Esophagus muscularis mucosa (tissue), 3 donors: ENCODE data around the gene MYO16.

Experiments used
- POLR2A ChIP-seq: fragments of 450-650 bp; IDR thresholded peaks from one replicate; pipeline ENCODE4 v1.6.1; 2017; ENCODE audit warnings: antibody characterized with exemption, moderate library complexity, mild to moderate bottlenecking, low read depth
- POLR2AphosphoS5 ChIP-seq, 2 donors: sonication (generic); formaldehyde crosslinking; IDR thresholded peaks; one replicate each; pipeline ENCODE4 v1.6.1; 2017; ENCODE audit warnings: antibody characterized with exemption in 2 of 2
- TF ChIP-seq, protein P1 (sequence below), 3 experiments: fragments of 200-600 bp in 2 of 3; fragments of 450-650 bp in 1 of 3; sonication (generic) in 2 of 3; IDR thresholded peaks; one replicate each; pipeline ENCODE4 v1.5.1; 2017 to 2019; ENCODE audit warnings: antibody characterized with exemption in 3 of 3, mild to moderate bottlenecking in 2 of 3, moderate library complexity in 1 of 3

DNA sequence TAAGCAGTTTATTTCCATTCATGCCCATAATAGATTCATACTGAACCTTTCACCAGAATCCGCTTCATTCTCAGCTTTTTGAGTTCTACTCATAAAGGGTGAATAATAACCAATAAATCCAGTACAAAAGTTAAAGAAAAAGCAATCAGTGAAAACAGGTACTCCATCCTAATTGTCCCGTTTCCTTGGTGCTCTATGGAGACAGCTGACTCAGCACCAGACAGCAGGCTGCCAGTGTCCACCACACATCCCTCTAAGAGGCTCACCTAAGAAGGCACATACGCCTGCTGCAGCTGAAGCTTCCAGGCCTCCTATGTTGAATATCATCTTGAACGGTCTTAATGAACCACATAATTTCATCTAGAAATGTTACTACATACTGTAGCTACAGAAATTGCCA lies 27.3 kb downstream of the MYO16 start:
- TF ChIP-seq, protein P1, sequence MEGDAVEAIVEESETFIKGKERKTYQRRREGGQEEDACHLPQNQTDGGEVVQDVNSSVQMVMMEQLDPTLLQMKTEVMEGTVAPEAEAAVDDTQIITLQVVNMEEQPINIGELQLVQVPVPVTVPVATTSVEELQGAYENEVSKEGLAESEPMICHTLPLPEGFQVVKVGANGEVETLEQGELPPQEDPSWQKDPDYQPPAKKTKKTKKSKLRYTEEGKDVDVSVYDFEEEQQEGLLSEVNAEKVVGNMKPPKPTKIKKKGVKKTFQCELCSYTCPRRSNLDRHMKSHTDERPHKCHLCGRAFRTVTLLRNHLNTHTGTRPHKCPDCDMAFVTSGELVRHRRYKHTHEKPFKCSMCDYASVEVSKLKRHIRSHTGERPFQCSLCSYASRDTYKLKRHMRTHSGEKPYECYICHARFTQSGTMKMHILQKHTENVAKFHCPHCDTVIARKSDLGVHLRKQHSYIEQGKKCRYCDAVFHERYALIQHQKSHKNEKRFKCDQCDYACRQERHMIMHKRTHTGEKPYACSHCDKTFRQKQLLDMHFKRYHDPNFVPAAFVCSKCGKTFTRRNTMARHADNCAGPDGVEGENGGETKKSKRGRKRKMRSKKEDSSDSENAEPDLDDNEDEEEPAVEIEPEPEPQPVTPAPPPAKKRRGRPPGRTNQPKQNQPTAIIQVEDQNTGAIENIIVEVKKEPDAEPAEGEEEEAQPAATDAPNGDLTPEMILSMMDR (IDR thresholded peaks at IDR 0.05): no peak
- TF ChIP-seq POLR2AphosphoS5 (IDR thresholded peaks at IDR 0.05) (no peak), POLR2A (no peak)
